Panc1 (cell line): ENCODE results near the gene TAPBPL. TPM values are rescaled to one million over a fixed set of nuclear protein-coding genes. Genes with fewer than 3 reads are reported as not detected.

Experiments
- ATAC-seq: fragments of 200-7000 bp; cut with Tn5 transposase; 2 replicates; pipeline ENCODE4 v1.9.1; 2020; ENCODE audit warnings: mild to moderate bottlenecking, moderate library complexity
- BruUV-seq: library from RNA; stranded (reverse); fragments of 400-500 nt; replicated peaks from 2 replicates; lab custom pipeline; 2021; lab: Mats Ljungman, UMichigan
- CTCF ChIA-PET: fragments of 300-600 bp; sonication (Branson Sonifier 250); formaldehyde crosslinking; loops from one replicate; lab custom pipeline; 2022; ENCODE audit warnings: antibody characterized with exemption; lab: Charles Lee
- POLR2A ChIA-PET: fragments of 300-600 bp; sonication (Branson Sonifier 250); formaldehyde crosslinking; loops from one replicate; lab custom pipeline; 2022; ENCODE audit warnings: antibody characterized with exemption; lab: Charles Lee
- DNase-seq: peaks from one replicate; pipeline ENCODE4 v3.0.0-alpha.2; 2010; ENCODE audit warnings: low read depth, low spot score
- H3K27ac ChIP-seq: 2 replicates; pipeline ENCODE4 v1.5.1; 2011; ENCODE audit warnings: mild to moderate bottlenecking, low read length, inconsistent platforms
- H3K27me3 ChIP-seq: fragments of 200-500 bp; sonication (Bioruptor generic); 2 replicates; pipeline ENCODE4 v1.6.0; 2014; ENCODE audit warnings: low read length, inconsistent platforms; ENCODE audit not compliant: control insufficient read depth, insufficient read depth
- H3K36me3 ChIP-seq: fragments of 200-500 bp; sonication (Bioruptor generic); 2 replicates; pipeline ENCODE4 v1.5.1; 2014; ENCODE audit warnings: inconsistent platforms, mild to moderate bottlenecking, low read length, moderate library complexity; ENCODE audit not compliant: control insufficient read depth, insufficient read depth
- H3K4me1 ChIP-seq: 2 replicates; pipeline ENCODE4 v1.5.1; 2011; ENCODE audit warnings: inconsistent platforms, mild to moderate bottlenecking, low read length, moderate library complexity; ENCODE audit not compliant: control insufficient read depth, insufficient read depth
- H3K4me3 ChIP-seq, 2 experiments: 2 replicates each; pipeline ENCODE4 v1.5.1; 2011 to 2012; ENCODE audit warnings: low read depth in 2 of 2, low read length in 2 of 2, mild to moderate bottlenecking in 2 of 2, inconsistent platforms in 1 of 2, moderate library complexity in 1 of 2
- H3K9me3 ChIP-seq: fragments of 200-500 bp; sonication (Bioruptor generic); 2 replicates; pipeline ENCODE4 v1.5.1; 2014; ENCODE audit warnings: low read depth, mild to moderate bottlenecking, inconsistent platforms, low read length, moderate library complexity; ENCODE audit not compliant: control insufficient read depth, insufficient read depth
- CTCF ChIP-seq: fragments of 450-650 bp; IDR thresholded peaks from 2 replicates; pipeline ENCODE4 v1.5.1; 2017; ENCODE audit warnings: mild to moderate bottlenecking
- POLR2AphosphoS5 ChIP-seq: IDR thresholded peaks from 2 replicates; pipeline ENCODE4 v1.6.1; 2012; ENCODE audit warnings: mild to moderate bottlenecking, low read depth, low read length, moderate library complexity
- REST ChIP-seq, 2 experiments: IDR thresholded peaks; 2 replicates each; pipeline ENCODE4 v1.6.1; 2011 to 2012; ENCODE audit warnings: low read depth in 2 of 2, control low read depth in 1 of 2, low read length in 1 of 2, mild to moderate bottlenecking in 1 of 2, moderate library complexity in 1 of 2; ENCODE audit not compliant: insufficient read depth in 1 of 2
- SIN3A ChIP-seq: IDR thresholded peaks from 2 replicates; pipeline ENCODE4 v1.6.1; 2012; ENCODE audit warnings: low read depth, mild to moderate bottlenecking, low read length, moderate library complexity, borderline replicate concordance; ENCODE audit not compliant: insufficient read depth
- TCF7L2 ChIP-seq: IDR thresholded peaks from 2 replicates; pipeline ENCODE4 v1.6.1; 2011; ENCODE audit warnings: mild to moderate bottlenecking, low read depth, low read length, inconsistent platforms
- in situ Hi-C: cut with HindIII; loops from 2 replicates; pipeline ENCODE4 v1.10.0; 2016; ENCODE audit warnings: low sequenced_read_pairs, low pct_unique_long_range_greater_than_20kb
- intact Hi-C: fragments of 100-400 bp; cut with micrococcal nuclease; formaldehyde crosslinking; loops from one replicate; pipeline ENCODE4 v1.10.0; 2022; ENCODE audit not compliant: unreplicated experiment
- total RNA-seq: library from RNA; stranded (reverse); gene quantifications from one replicate; pipeline ENCODE4 v1.2.1, GENCODE V29; 2021; ENCODE audit not compliant: unreplicated experiment

TAPBPL gene
- total RNA-seq, 1 experiment from 2014 or later: 7.8 TPM

- H3K4me3 ChIP-seq: no peak overlapping the region
- intact Hi-C loops: no loop called here
- CTCF ChIA-PET: interaction anchor here (0.6 kb wide), 1 partner anchor 267 kb away, joined by 3 read pairs; no protein-coding TSS in a partner anchor
- in situ Hi-C loops: no loop called here
- H3K27me3 ChIP-seq: no peaks in the 10 kb centered on the region
- POLR2A ChIA-PET: interaction anchor here (0.6 kb wide), 1 partner anchor 71 kb away, joined by 3 read pairs; no protein-coding TSS in a partner anchor
- H3K4me1 ChIP-seq: no peaks in the 10 kb centered on the region
- H3K36me3 ChIP-seq: no peaks in the 10 kb centered on the region
- TF ChIP-seq TCF7L2 (no peak), CTCF (no peak), SIN3A (no peak), POLR2AphosphoS5 (no peak), REST (IDR thresholded peaks at IDR 0.05; ENCODE audit: insufficient read depth in 1 of 2, low read depth in 2 of 2, low read length in 1 of 2) (no peak)
- ATAC-seq: no peak
- no peak overlapping the region for H3K27ac ChIP-seq
- DNase-seq: no peak
- no TSS peak for BruUV-seq
- H3K9me3 ChIP-seq: no peaks in the 10 kb centered on the region
Observed at GRCh38 chr12:6405963-6406362, 45.9 kb upstream of the TAPBPL start.

GRCh38 chr12:6407236-6407954, 44.4 kb upstream of the TAPBPL start:
- intact Hi-C loops (no loop called here), in situ Hi-C loops (no loop called here)
- Histone ChIP-seq H3K9me3 (no peaks in the 10 kb centered on the region), H3K27me3 (no peaks in the 10 kb centered on the region), H3K4me3 (no peak overlapping the region), H3K36me3 (no peaks in the 10 kb centered on the region), H3K4me1 (no peaks in the 10 kb centered on the region), H3K27ac (no peak overlapping the region)
- ATAC-seq (no peak), DNase-seq (no peak)
- TF ChIP-seq CTCF (no peak), TCF7L2 (no peak), POLR2AphosphoS5 (no peak), SIN3A (no peak), REST (IDR thresholded peaks at IDR 0.05; ENCODE audit: insufficient read depth in 1 of 2, low read depth in 2 of 2, low read length in 1 of 2) (no peak)
- no TSS peak for BruUV-seq
- ChIA-PET POLR2A (no interaction called here), CTCF (no interaction called here)
